Endothelial cell of umbilical vein (primary cell): ENCODE measurements around the gene ALOX15. TPM values are rescaled to one million over a fixed set of nuclear protein-coding genes. Genes with fewer than 3 reads are reported as not detected.

Source experiments
- BruUV-seq: library from RNA; stranded (reverse); fragments of 400-500 nt; replicated peaks from 2 replicates; lab custom pipeline; 2021; lab: Mats Ljungman, UMichigan
- CTCF ChIA-PET: fragments of 300-600, 350-600 bp; sonication (Branson Sonifier 250); formaldehyde crosslinking; loops from one replicate; lab custom pipeline; 2021; ENCODE audit warnings: antibody characterized with exemption, inconsistent platforms; lab: Charles Lee
- POLR2A ChIA-PET: fragments of 300-600, 350-600 bp; sonication (Branson Sonifier 250); formaldehyde crosslinking; loops from one replicate; lab custom pipeline; 2021; ENCODE audit warnings: antibody characterized with exemption, inconsistent platforms; lab: Charles Lee
- DNase-seq: peaks from one replicate; pipeline ENCODE4 v3.0.0-alpha.2; 2011; ENCODE audit warnings: low read depth, low spot score
- FAIRE-seq: peaks from 2 replicates; lab custom pipeline; 2011; peaks lifted over from hg19 to GRCh38; lab: Jason Lieb, UNC
- H2AFZ ChIP-seq: 2 replicates; pipeline ENCODE4 v1.6.0; 2012; ENCODE audit warnings: low read depth, low read length, control low read depth, inconsistent platforms
- H3K27ac ChIP-seq: 2 replicates; pipeline ENCODE4 v1.5.1; 2011; ENCODE audit warnings: low read depth, mild to moderate bottlenecking, control low read depth, low read length, moderate library complexity; ENCODE audit not compliant: insufficient read depth
- H3K27me3 ChIP-seq, 2 experiments: 2 replicates each; pipeline versions ENCODE4 v1.6.0 to v1.6.1; 2011; ENCODE audit warnings: low read length in 2 of 2, mixed read lengths in 1 of 2; ENCODE audit not compliant: control insufficient read depth in 2 of 2, insufficient read depth in 2 of 2
- H3K36me3 ChIP-seq, 2 experiments: 2 replicates in 1 of 2; 3 replicates in 1 of 2; pipeline ENCODE4 v1.5.1; 2011; ENCODE audit warnings: low read length in 2 of 2, mild to moderate bottlenecking in 1 of 2, moderate library complexity in 1 of 2; ENCODE audit not compliant: control insufficient read depth in 2 of 2, insufficient read depth in 2 of 2; ENCODE audit errors: extremely low read depth in 1 of 2
- H3K4me1 ChIP-seq: 3 replicates; pipeline ENCODE4 v1.5.1; 2011; ENCODE audit warnings: mild to moderate bottlenecking, low read length; ENCODE audit not compliant: control insufficient read depth, insufficient read depth; ENCODE audit errors: extremely low read depth
- H3K4me2 ChIP-seq: 2 replicates; pipeline ENCODE4 v1.6.1; 2011; ENCODE audit warnings: low read length, control low read depth, mixed read lengths; ENCODE audit not compliant: insufficient read depth
- H3K4me3 ChIP-seq, 3 experiments: fragments of 200-600 bp in 1 of 3; sonication (generic), shearing (Covaris generic) in 1 of 3; replicated peaks in 1 of 3; 2 replicates each; pipeline ENCODE4 v1.5.1; 2011 to 2016; ENCODE audit warnings: control low read depth in 3 of 3, low read length in 3 of 3, mild to moderate bottlenecking in 2 of 3, inconsistent platforms in 1 of 3, low read depth in 1 of 3, moderate library complexity in 1 of 3; ENCODE audit not compliant: insufficient read depth in 1 of 3
- H3K79me2 ChIP-seq: 2 replicates; pipeline ENCODE4 v1.6.0; 2012; ENCODE audit warnings: low read length, inconsistent platforms; ENCODE audit not compliant: control insufficient read depth, insufficient read depth
- H3K9ac ChIP-seq: replicated peaks from 2 replicates; pipeline ENCODE3; 2011; ENCODE audit warnings: low read length, control low read depth; ENCODE audit not compliant: insufficient read depth; ENCODE audit errors: extremely low read depth
- H3K9me1 ChIP-seq: replicated peaks from 3 replicates; pipeline ENCODE4 v1.6.0; 2011; ENCODE audit warnings: mild to moderate bottlenecking, low read length; ENCODE audit not compliant: control insufficient read depth, insufficient read depth; ENCODE audit errors: extremely low read depth
- H3K9me3 ChIP-seq: replicated peaks from 2 replicates; pipeline ENCODE4 v1.5.1; 2012; ENCODE audit warnings: low read length, inconsistent platforms; ENCODE audit not compliant: control insufficient read depth, insufficient read depth
- H4K20me1 ChIP-seq: replicated peaks from 2 replicates; pipeline ENCODE3; 2011; ENCODE audit warnings: mild to moderate bottlenecking, low read length; ENCODE audit not compliant: control insufficient read depth, insufficient read depth; ENCODE audit errors: extremely low read depth
- CTCF ChIP-seq, 2 donors: IDR thresholded peaks; 1 replicate in 1 of 2; 2 replicates in 1 of 2; pipeline ENCODE4 v1.5.1; 2011; ENCODE audit warnings: low read length in 2 of 2, mild to moderate bottlenecking in 2 of 2, moderate library complexity in 2 of 2, control low read depth in 1 of 2, inconsistent platforms in 1 of 2, low read depth in 1 of 2; ENCODE audit not compliant: insufficient read depth in 1 of 2; ENCODE audit errors: extremely low read depth in 1 of 2
- EZH2 ChIP-seq: IDR thresholded peaks from 2 replicates; pipeline ENCODE4 v1.6.1; 2012; ENCODE audit warnings: borderline replicate concordance, low read depth, mild to moderate bottlenecking, moderate library complexity, low read length, inconsistent platforms; ENCODE audit not compliant: severe bottlenecking
- FOS ChIP-seq: IDR thresholded peaks from 2 replicates; pipeline ENCODE4 v1.6.1; 2011; ENCODE audit warnings: mild to moderate bottlenecking, low read length, moderate library complexity, borderline replicate concordance; ENCODE audit not compliant: insufficient read depth
- GATA2 ChIP-seq: IDR thresholded peaks from 2 replicates; pipeline ENCODE4 v1.7.0; 2011; ENCODE audit warnings: low read depth, mild to moderate bottlenecking, moderate library complexity, mixed read lengths, low read length; ENCODE audit not compliant: insufficient read length, insufficient read depth
- JUN ChIP-seq: IDR thresholded peaks from 2 replicates; pipeline ENCODE4 v1.6.1; 2011; ENCODE audit warnings: borderline replicate concordance, low read depth; ENCODE audit not compliant: insufficient read length, insufficient read depth
- MAX ChIP-seq: IDR thresholded peaks from 2 replicates; pipeline ENCODE4 v1.6.1; 2011; ENCODE audit not compliant: insufficient read depth, insufficient read length
- MYC ChIP-seq: IDR thresholded peaks from one replicate; pipeline ENCODE4 v1.6.1; 2011; ENCODE audit warnings: mild to moderate bottlenecking, low read depth, low read length
- POLR2A ChIP-seq: IDR thresholded peaks from 2 replicates; pipeline ENCODE4 v1.6.1; 2012; ENCODE audit warnings: low read depth, mild to moderate bottlenecking, control low read depth, low read length
- POLR2AphosphoS5 ChIP-seq: IDR thresholded peaks from 2 replicates; pipeline ENCODE4 v1.6.1; 2012; ENCODE audit warnings: low read depth, mild to moderate bottlenecking, control low read depth, low read length, moderate library complexity; ENCODE audit not compliant: insufficient read depth
- dilution Hi-C: fragments of 300-500 bp; cut with MboI; formaldehyde crosslinking; loops from one replicate; pipeline ENCODE4 v1.15.0; 2019; ENCODE audit warnings: low sequenced_read_pairs; ENCODE audit not compliant: extremely low pct_ligation_motif_present
- intact Hi-C: fragments of 100-400 bp; cut with micrococcal nuclease; formaldehyde crosslinking; loops from one replicate; pipeline ENCODE4 v1.10.0; 2022
- polyA plus RNA-seq, 4 experiments: library from polyadenylated mRNA; depleted of rRNA in 3 of 4; stranded (reverse) in 3 of 4; unstranded in 1 of 4; fragments of >200 nt; gene quantifications; 2 replicates each; pipeline versions ENCODE4 v1.2.1 to v1.2.3, GENCODE V29; 2011 to 2012; ENCODE audit warnings: missing spikeins in 1 of 4
- total RNA-seq: library from RNA; stranded (reverse); gene quantifications from 2 replicates; pipeline ENCODE4 v1.2.3, GENCODE V29; 2021

Gene ALOX15
- total and polyA plus RNA-seq, 2 donors (not counting 3 experiments of a cell fraction or from before 2014, with no cell fraction given), result not detected

GRCh38 chr17:4610656-4611055 is 30.8 kb downstream of the ALOX15 start:
- Histone ChIP-seq H3K9me1 (no peaks in the 10 kb centered on the region), H4K20me1 (no peaks in the 10 kb centered on the region), H3K27me3 (peaks cover 8 to 13% of the 10 kb centered on the region in 2 experiments), H3K9me3 (no peaks in the 10 kb centered on the region), H2AFZ (no peak overlapping the region), H3K79me2 (no peaks in the 10 kb centered on the region), H3K27ac (no peak overlapping the region), H3K9ac (no peak overlapping the region), H3K4me3 (no peak overlapping the region), H3K36me3 (no peaks in the 10 kb centered on the region), H3K4me2 (no peak overlapping the region), H3K4me1 (peaks cover 4% of the 10 kb centered on the region)
- no peak for DNase-seq
- CTCF ChIA-PET, result interaction anchor here (1.5 to 5.1 kb wide), 2 partner anchors 43 to 46 kb away, joined by 5 to 32 read pairs; no protein-coding TSS in a partner anchor
- FAIRE-seq, result no peak
- dilution Hi-C loops, result no loop called here
- no TSS peak for BruUV-seq
- intact Hi-C loops, result no loop called here
- POLR2A ChIA-PET, result no interaction called here
- no peak for TF ChIP-seq GATA2
- no peak for TF ChIP-seq POLR2AphosphoS5
- TF ChIP-seq MYC, result no peak
- no peak for TF ChIP-seq POLR2A
- no peak for TF ChIP-seq MAX
- no peak for TF ChIP-seq JUN
- no peak for TF ChIP-seq EZH2
- TF ChIP-seq CTCF (IDR thresholded peaks at IDR 0.05; ENCODE audit: extremely low read depth in 1 of 2, insufficient read depth in 1 of 2, low read depth in 1 of 2, low read length in 2 of 2), result no peak
- TF ChIP-seq FOS, result no peak
